ENCODE measurements around the gene MICOS13.

GRCh38 chr19:5706876-5707573, 26.7 kb upstream of the MICOS13 start:
- TF ChIP-seq CTCF (conservative IDR thresholded peaks at IDR 0.05; ENCODE audit: low read length) (no peak), EZH2phosphoT487 (IDR thresholded peaks at IDR 0.05; ENCODE audit: borderline replicate concordance) (no peak)
